GM12865 (cell line): ENCODE results near the gene MAP3K14.
A peak's percentile ranks its signal among the peaks of the same experiment; 100 is the strongest.

Experiments
- DNase-seq: peaks from one replicate; pipeline ENCODE4 v3.0.0; 2010; ENCODE audit warnings: low read depth
- H3K4me3 ChIP-seq: 2 replicates; pipeline ENCODE4 v1.5.1; 2011; ENCODE audit warnings: mild to moderate bottlenecking, low read depth, low read length, control low read depth
- TF ChIP-seq, protein P1 (sequence below): IDR thresholded peaks from 2 replicates; pipeline ENCODE4 v1.5.1; 2011; ENCODE audit warnings: low read length, control low read depth, low read depth, inconsistent platforms; ENCODE audit not compliant: insufficient read depth; ENCODE audit errors: missing control alignments

The MAP3K14 gene

GRCh38 chr17:45314741-45315647 lies 1.8 kb downstream of the MAP3K14 start:
- TF ChIP-seq, protein P1, sequence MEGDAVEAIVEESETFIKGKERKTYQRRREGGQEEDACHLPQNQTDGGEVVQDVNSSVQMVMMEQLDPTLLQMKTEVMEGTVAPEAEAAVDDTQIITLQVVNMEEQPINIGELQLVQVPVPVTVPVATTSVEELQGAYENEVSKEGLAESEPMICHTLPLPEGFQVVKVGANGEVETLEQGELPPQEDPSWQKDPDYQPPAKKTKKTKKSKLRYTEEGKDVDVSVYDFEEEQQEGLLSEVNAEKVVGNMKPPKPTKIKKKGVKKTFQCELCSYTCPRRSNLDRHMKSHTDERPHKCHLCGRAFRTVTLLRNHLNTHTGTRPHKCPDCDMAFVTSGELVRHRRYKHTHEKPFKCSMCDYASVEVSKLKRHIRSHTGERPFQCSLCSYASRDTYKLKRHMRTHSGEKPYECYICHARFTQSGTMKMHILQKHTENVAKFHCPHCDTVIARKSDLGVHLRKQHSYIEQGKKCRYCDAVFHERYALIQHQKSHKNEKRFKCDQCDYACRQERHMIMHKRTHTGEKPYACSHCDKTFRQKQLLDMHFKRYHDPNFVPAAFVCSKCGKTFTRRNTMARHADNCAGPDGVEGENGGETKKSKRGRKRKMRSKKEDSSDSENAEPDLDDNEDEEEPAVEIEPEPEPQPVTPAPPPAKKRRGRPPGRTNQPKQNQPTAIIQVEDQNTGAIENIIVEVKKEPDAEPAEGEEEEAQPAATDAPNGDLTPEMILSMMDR: no peak
- peak; percentile 75 for DNase-seq
- H3K4me3 ChIP-seq: peak overlapping the region; percentile 66

- peak; percentile 46 for DNase-seq
- TF ChIP-seq, protein P1: no peak
- H3K4me3 ChIP-seq: peak overlapping the region; percentile 66
Measured at GRCh38 chr17:45313996-45314740, 2.7 kb downstream of the MAP3K14 start.

DNA sequence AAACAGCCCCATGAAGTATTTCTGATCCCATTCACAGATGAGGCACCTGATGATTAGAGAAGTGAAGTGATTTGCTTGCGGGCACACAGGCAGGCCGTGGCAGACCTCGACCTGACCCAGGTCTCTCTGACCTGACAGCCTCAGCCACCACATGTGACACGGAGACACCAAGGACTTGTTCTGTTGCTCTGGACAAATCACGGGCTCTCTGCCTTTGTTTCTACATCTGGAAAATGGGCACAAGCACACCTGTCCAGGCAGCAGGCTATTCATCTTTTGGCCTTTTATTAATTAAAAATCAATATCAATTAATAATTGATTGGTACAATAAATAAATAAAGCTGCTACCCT lies 3.4 kb downstream of the MAP3K14 start:
- TF ChIP-seq, protein P1: no peak
- peak; percentile 72 for DNase-seq
- peak overlapping the region; percentile 66 for H3K4me3 ChIP-seq

GRCh38 chr17:45312477-45313420 lies 4.1 kb downstream of the MAP3K14 start:
- DNase-seq: peak; percentile 60
- H3K4me3 ChIP-seq: peak overlapping the region; percentile 66
- TF ChIP-seq, protein P1: no peak

DNA sequence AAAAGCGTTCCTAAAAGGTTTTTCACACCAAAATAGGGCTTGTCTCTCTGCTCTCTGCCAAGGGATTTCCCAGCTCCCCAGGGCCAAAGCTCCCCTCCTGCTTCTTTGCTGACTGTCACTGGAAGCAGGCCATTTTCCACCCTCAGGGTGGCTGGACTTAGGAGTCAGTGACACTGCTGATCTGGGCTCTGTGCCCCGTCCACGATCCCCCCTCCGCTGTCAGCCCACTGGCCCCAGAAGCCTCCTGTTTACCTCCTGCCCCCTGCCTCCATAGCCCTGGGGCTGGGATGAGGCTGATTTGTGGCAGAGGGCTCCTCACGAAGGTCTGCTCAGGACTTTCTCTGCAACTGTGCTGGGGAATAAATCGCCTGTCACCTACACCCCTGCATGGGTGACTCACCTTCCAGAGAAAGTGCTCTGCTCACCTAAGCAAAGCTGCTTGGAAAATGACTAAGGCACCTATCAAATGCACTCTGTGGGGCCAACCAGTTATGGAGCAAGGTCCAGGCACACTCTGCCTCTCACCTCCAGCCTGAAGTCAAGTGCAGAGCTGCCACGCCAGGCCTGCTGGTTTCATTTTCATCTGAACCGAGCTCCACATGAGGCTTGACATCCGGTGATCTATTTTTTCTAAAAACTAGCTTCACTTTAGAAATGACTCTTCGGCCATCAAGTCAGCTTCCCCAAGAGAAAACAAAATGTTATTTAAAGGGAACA lies 4.9 kb downstream of the MAP3K14 start:
- H3K4me3 ChIP-seq: peak overlapping the region; percentile 66
- TF ChIP-seq, protein P1: no peak
- DNase-seq: peak; percentile 96

GRCh38 chr17:45311401-45311759 lies 5.4 kb downstream of the MAP3K14 start:
- H3K4me3 ChIP-seq: peak overlapping the region; percentile 63
- TF ChIP-seq, protein P1: peak; percentile 10
- DNase-seq: no peak
